Mammary epithelial cell (primary cell): ENCODE results near the gene CEP72.

Experiments used
- EZH2 ChIP-seq: IDR thresholded peaks from 2 replicates; pipeline ENCODE4 v1.6.1; 2012; ENCODE audit warnings: low read length, inconsistent platforms, borderline replicate concordance
- TF ChIP-seq, protein P1 (sequence below), 2 donors: IDR thresholded peaks in 1 of 2; conservative IDR thresholded peaks in 1 of 2; 2 replicates each; pipeline ENCODE4 v1.5.1; 2011 to 2012; ENCODE audit warnings: inconsistent platforms in 2 of 2, low read length in 2 of 2, mild to moderate bottlenecking in 2 of 2, control low read depth in 1 of 2, low read depth in 1 of 2; ENCODE audit not compliant: insufficient read depth in 1 of 2; ENCODE audit errors: extremely low read depth in 1 of 2

DNA sequence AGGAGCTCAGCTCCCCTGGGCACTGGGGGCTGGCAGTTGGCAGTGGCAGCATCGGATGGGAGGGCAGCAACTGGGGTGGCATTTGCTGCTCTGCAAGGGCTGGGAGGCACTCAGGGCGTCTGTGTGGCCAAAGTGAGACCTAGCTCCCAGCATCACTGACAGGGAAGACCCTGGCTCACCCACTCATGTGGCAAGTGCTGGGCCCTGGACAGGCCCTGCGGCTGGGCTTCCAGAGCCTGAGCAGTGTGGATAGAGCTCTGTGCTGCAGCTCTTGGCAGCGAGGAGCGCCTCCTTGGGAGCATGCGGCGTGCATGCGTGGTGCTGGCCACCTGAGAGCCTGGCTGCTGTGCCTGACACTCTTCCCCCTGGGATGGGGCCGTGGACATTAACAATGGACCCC is 10.2 kb downstream of the CEP72 start:
- TF ChIP-seq, protein P1, sequence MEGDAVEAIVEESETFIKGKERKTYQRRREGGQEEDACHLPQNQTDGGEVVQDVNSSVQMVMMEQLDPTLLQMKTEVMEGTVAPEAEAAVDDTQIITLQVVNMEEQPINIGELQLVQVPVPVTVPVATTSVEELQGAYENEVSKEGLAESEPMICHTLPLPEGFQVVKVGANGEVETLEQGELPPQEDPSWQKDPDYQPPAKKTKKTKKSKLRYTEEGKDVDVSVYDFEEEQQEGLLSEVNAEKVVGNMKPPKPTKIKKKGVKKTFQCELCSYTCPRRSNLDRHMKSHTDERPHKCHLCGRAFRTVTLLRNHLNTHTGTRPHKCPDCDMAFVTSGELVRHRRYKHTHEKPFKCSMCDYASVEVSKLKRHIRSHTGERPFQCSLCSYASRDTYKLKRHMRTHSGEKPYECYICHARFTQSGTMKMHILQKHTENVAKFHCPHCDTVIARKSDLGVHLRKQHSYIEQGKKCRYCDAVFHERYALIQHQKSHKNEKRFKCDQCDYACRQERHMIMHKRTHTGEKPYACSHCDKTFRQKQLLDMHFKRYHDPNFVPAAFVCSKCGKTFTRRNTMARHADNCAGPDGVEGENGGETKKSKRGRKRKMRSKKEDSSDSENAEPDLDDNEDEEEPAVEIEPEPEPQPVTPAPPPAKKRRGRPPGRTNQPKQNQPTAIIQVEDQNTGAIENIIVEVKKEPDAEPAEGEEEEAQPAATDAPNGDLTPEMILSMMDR (conservative IDR thresholded peaks at IDR 0.05 in 1 of 2, IDR thresholded peaks at IDR 0.05 in 1 of 2; ENCODE audit: extremely low read depth in 1 of 2, insufficient read depth in 1 of 2, low read depth in 1 of 2, low read length in 2 of 2): no peak
- no peak for TF ChIP-seq EZH2
